K562 (cell line): ENCODE results near the gene SNX33. TPM values are rescaled to one million over a fixed set of nuclear protein-coding genes. Genes with fewer than 3 reads are reported as not detected.

Source experiments
- ATAC-seq: fragments of 200-7000 bp; cut with Tn5 transposase; 3 replicates; pipeline ENCODE4 v1.9.1; 2020; ENCODE audit warnings: moderate library complexity
- BruUV-seq: library from RNA; stranded (reverse); fragments of 400-500 nt; replicated peaks from 2 replicates; lab custom pipeline; 2021; lab: Mats Ljungman, UMichigan
- CTCF ChIA-PET: fragments of 300-600 bp; formaldehyde crosslinking; extraction: SDS; loops from one replicate; lab custom pipeline; 2021; ENCODE audit warnings: low intra/inter-chr PET ratio; lab: Yijun Ruan, JAX
- POLR2A ChIA-PET: fragments of 300-600, 350-650 bp; sonication (Branson Sonifier 250); formaldehyde crosslinking; extraction: SDS; loops from one replicate; lab custom pipeline; 2021; ENCODE audit warnings: antibody characterized with exemption, inconsistent platforms; lab: Yijun Ruan, JAX
- DNase-seq, 4 experiments: peaks; one replicate each; pipeline versions ENCODE4 v3.0.0 to v3.0.0-alpha.2; 2011 to 2018; ENCODE audit warnings: low spot score in 3 of 4, mixed read lengths in 3 of 4; ENCODE audit errors: extremely low read depth in 1 of 4
- FAIRE-seq: peaks from 2 replicates; lab custom pipeline; 2011; peaks lifted over from hg19 to GRCh38; lab: Jason Lieb, UNC
- H2AFZ ChIP-seq: 2 replicates; pipeline ENCODE4 v1.6.0; 2011; ENCODE audit warnings: low read depth, low read length, control low read depth, inconsistent platforms
- H3K27ac ChIP-seq: fragments of 200-600 bp; 3 replicates; pipeline ENCODE4 v1.8.0; 2011; ENCODE audit warnings: low read depth, mild to moderate bottlenecking, control low read depth, inconsistent platforms, low read length, moderate library complexity, mixed read lengths; ENCODE audit errors: extremely low read depth
- H3K27me3 ChIP-seq, 2 experiments: fragments of 300-600 bp in 1 of 2; 2 replicates in 1 of 2; 3 replicates in 1 of 2; pipeline versions ENCODE4 v1.6.0 to v1.8.0; 2011; ENCODE audit warnings: inconsistent platforms in 2 of 2, low read length in 2 of 2, mild to moderate bottlenecking in 1 of 2, mixed read lengths in 1 of 2, moderate library complexity in 1 of 2; ENCODE audit not compliant: control insufficient read depth in 2 of 2, insufficient read depth in 2 of 2
- H3K36me3 ChIP-seq: fragments of 300-600 bp; 3 replicates; pipeline ENCODE4 v1.8.0; 2011; ENCODE audit warnings: mild to moderate bottlenecking, low read length, inconsistent platforms; ENCODE audit not compliant: control insufficient read depth, insufficient read depth
- H3K4me1 ChIP-seq, 2 experiments: fragments of 200-600 bp in 1 of 2; replicated peaks in 1 of 2; 2 replicates in 1 of 2; 3 replicates in 1 of 2; pipeline versions ENCODE4 v1.5.1 to v1.8.0; 2011; ENCODE audit warnings: inconsistent platforms in 2 of 2, low read length in 2 of 2, mild to moderate bottlenecking in 1 of 2, mixed read lengths in 1 of 2, moderate library complexity in 1 of 2; ENCODE audit not compliant: control insufficient read depth in 2 of 2, insufficient read depth in 2 of 2
- H3K4me2 ChIP-seq: 2 replicates; pipeline ENCODE4 v1.6.1; 2011; ENCODE audit warnings: low read length, control low read depth, inconsistent platforms, mixed read lengths; ENCODE audit not compliant: insufficient read depth
- H3K4me3 ChIP-seq: fragments of 200-600 bp; sonication (generic), shearing (Covaris generic); 2 replicates; pipeline ENCODE4 v1.5.1; 2016; ENCODE audit warnings: control low read depth, inconsistent platforms
- H3K79me2 ChIP-seq: fragments of 200-600 bp; 3 replicates; pipeline ENCODE4 v1.8.0; 2011; ENCODE audit warnings: low read length, inconsistent platforms; ENCODE audit not compliant: control insufficient read depth, insufficient read depth
- H3K9ac ChIP-seq, 2 experiments: 2 replicates each; pipeline versions ENCODE4 v1.6.0 to v1.6.1; 2011; ENCODE audit warnings: low read depth in 2 of 2, low read length in 2 of 2, control low read depth in 1 of 2, inconsistent platforms in 1 of 2, mild to moderate bottlenecking in 1 of 2, mixed read lengths in 1 of 2; ENCODE audit not compliant: insufficient read depth in 1 of 2
- H3K9me1 ChIP-seq: one replicate; pipeline ENCODE4 v1.6.0; 2011; ENCODE audit warnings: inconsistent platforms, mild to moderate bottlenecking, low read length, moderate library complexity; ENCODE audit not compliant: control insufficient read depth, insufficient read depth
- H3K9me3 ChIP-seq: replicated peaks from 2 replicates; pipeline ENCODE4 v1.5.1; 2011; ENCODE audit warnings: low read depth, low read length, inconsistent platforms; ENCODE audit not compliant: control insufficient read depth, insufficient read depth
- H4K20me1 ChIP-seq: replicated peaks from 2 replicates; pipeline ENCODE4 v1.6.1; 2011; ENCODE audit warnings: low read length, inconsistent platforms, mixed read lengths; ENCODE audit not compliant: control insufficient read depth, insufficient read depth
- CHCHD3 ChIP-seq: fragments of 250-450 bp; sonication (Bioruptor Pico); IDR thresholded peaks from 2 replicates; pipeline ENCODE4 v2.1.2; 2022; ENCODE audit warnings: mild to moderate bottlenecking
- CSDE1 ChIP-seq, 2 experiments: fragments of 450-650 bp; IDR thresholded peaks; 2 replicates each; pipeline ENCODE4 v1.6.1; 2016; ENCODE audit warnings: mild to moderate bottlenecking in 1 of 2
- ID3 ChIP-seq, 2 experiments: fragments of 250-450 bp in 1 of 2; fragments of 450-650 bp in 1 of 2; sonication (Bioruptor Pico) in 1 of 2; IDR thresholded peaks; 2 replicates each; pipeline versions ENCODE4 v1.6.1 to v1.8.0; 2016 to 2021; ENCODE audit warnings: mild to moderate bottlenecking in 2 of 2, moderate library complexity in 2 of 2, missing compliant biosample characterization in 1 of 2, missing genetic modification characterization in 1 of 2
- JUN ChIP-seq, 2 experiments: sonication (generic) in 1 of 2; formaldehyde crosslinking in 1 of 2; IDR thresholded peaks; 2 replicates each; pipeline versions ENCODE4 v1.6.1 to v1.8.0; 2012 to 2022; ENCODE audit warnings: borderline replicate concordance in 2 of 2, mild to moderate bottlenecking in 2 of 2, improper control_type of control experiment in 1 of 2, low read depth in 1 of 2, low read length in 1 of 2, missing genetic modification reagents in 1 of 2
- NCOA1 ChIP-seq: fragments of 450-650 bp; IDR thresholded peaks from 2 replicates; pipeline ENCODE4 v1.6.1; 2016; ENCODE audit warnings: low read depth
- NFYB ChIP-seq: IDR thresholded peaks from 2 replicates; pipeline ENCODE4 v1.6.1; 2011; ENCODE audit warnings: mild to moderate bottlenecking, moderate library complexity; ENCODE audit not compliant: insufficient read length; ENCODE audit errors: extremely low read depth
- NR3C1 ChIP-seq: sonication (generic); formaldehyde crosslinking; IDR thresholded peaks from 2 replicates; pipeline ENCODE4 v1.8.1; 2022; ENCODE audit warnings: missing genetic modification reagents
- POLR2H ChIP-seq: IDR thresholded peaks from 2 replicates; pipeline ENCODE4 v1.6.1; 2016; ENCODE audit warnings: missing genetic modification characterization, low read depth, mild to moderate bottlenecking, control low read depth, missing compliant biosample characterization, moderate library complexity
- PPARD ChIP-seq: fragments of 250-450 bp; sonication (Bioruptor Pico); IDR thresholded peaks from 2 replicates; pipeline ENCODE4 v1.8.0; 2022; ENCODE audit warnings: inconsistent platforms, mild to moderate bottlenecking, moderate library complexity
- RFX7 ChIP-seq: fragments of 250-450 bp; sonication (Bioruptor Pico); IDR thresholded peaks from 2 replicates; pipeline ENCODE4 v1.5.1; 2021; ENCODE audit warnings: mild to moderate bottlenecking
- SIN3B ChIP-seq: fragments of 450-650 bp; IDR thresholded peaks from 2 replicates; pipeline ENCODE4 v1.6.1; 2017; ENCODE audit warnings: low read depth, mild to moderate bottlenecking, moderate library complexity
- SMAD3 ChIP-seq: fragments of 450-650 bp; formaldehyde crosslinking; conservative IDR thresholded peaks from 2 replicates; pipeline ENCODE4 v1.4.0; 2020; ENCODE audit warnings: mild to moderate bottlenecking
- ZBTB7A ChIP-seq: IDR thresholded peaks from 2 replicates; pipeline ENCODE4 v1.6.1; 2011; ENCODE audit warnings: low read depth, mild to moderate bottlenecking, low read length, moderate library complexity, borderline replicate concordance; ENCODE audit not compliant: control insufficient read depth
- ZNF644 ChIP-seq: fragments of 200-800 bp; sonication (Bioruptor generic); IDR thresholded peaks from 2 replicates; pipeline ENCODE4 v1.6.1; 2016; ENCODE audit warnings: low read depth, missing genetic modification characterization, missing compliant biosample characterization
- WGBS: fragments of 100-300 bp; shearing (Covaris generic); methylation state at CpG from one replicate; pipeline ENCODE4 v1.1.6; 2016; ENCODE audit warnings: low coverage, mixed read lengths; ENCODE audit not compliant: insufficient coverage; ENCODE audit errors: missing lambda C conversion rate; 5-methylcytosine and 5-hydroxymethylcytosine counted together
- in situ Hi-C: fragments of 300-500 bp; cut with MboI; formaldehyde crosslinking; loops from 4 replicates; pipeline ENCODE4 v1.15.0; 2018; ENCODE audit warnings: inconsistent platforms, mixed read lengths
- intact Hi-C: fragments of 100-400 bp; cut with micrococcal nuclease; formaldehyde crosslinking; loops from 2 replicates; pipeline ENCODE4 v1.14.2; 2022
- polyA plus RNA-seq, 8 experiments: library from polyadenylated mRNA; depleted of rRNA in 4 of 8; stranded (reverse) in 5 of 8; unstranded in 3 of 8; fragments of >200 nt; fragmentation: Nextera tagmentation in 2 of 8; fragmentation: Illumina TruSeq in 1 of 8; extraction: Ambion mirVana in 2 of 8; extraction: Trizol in 1 of 8; gene quantifications; 2 replicates each; pipeline versions ENCODE4 v1.2.1 to v1.2.3, GENCODE V29; 2011 to 2014; ENCODE audit warnings: inconsistent platforms in 1 of 8, missing spikeins in 1 of 8
- total RNA-seq, 7 experiments: library from RNA; depleted of rRNA in 6 of 7; stranded (reverse); fragments of >200 nt in 6 of 7; fragmentation: Illumina TruSeq in 2 of 7; extraction: Trizol in 2 of 7; gene quantifications; 2 replicates each; pipeline versions ENCODE4 v1.2.1 to v1.2.3, GENCODE V29; 2011 to 2021; ENCODE audit warnings: low replicate concordance in 1 of 7
- TF ChIP-seq, protein P1 (sequence below): sonication (generic); formaldehyde crosslinking; IDR thresholded peaks from 2 replicates; pipeline ENCODE4 v1.8.0; 2022; ENCODE audit warnings: missing genetic modification reagents, mild to moderate bottlenecking, moderate library complexity, borderline replicate concordance

Gene SNX33
- total and polyA plus RNA-seq, 9 of the 15 experiments (the other 6 are each of a cell fraction or from before 2014, with no cell fraction given), result 1.4 to 14.1 (median 8.2) TPM

- Histone ChIP-seq H3K36me3 (peaks cover 37% of the 10 kb centered on the region), H3K79me2 (peaks cover 50% of the 10 kb centered on the region), H3K4me2 (no peak overlapping the region), H2AFZ (no peak overlapping the region), H3K27ac (no peak overlapping the region), H3K4me3 (no peak overlapping the region), H3K9me3 (no peaks in the 10 kb centered on the region), H3K9me1 (no peaks in the 10 kb centered on the region), H4K20me1 (0 out of 2 replicates have a peak, but pooled peaks cover 4% of the 10 kb centered on the region), H3K4me1 (peaks cover 34 to 46% of the 10 kb centered on the region in 2 experiments), H3K9ac (no peak overlapping the region), H3K27me3 (no peaks in the 10 kb centered on the region)
- WGBS, result 37% methylated on average over 3 of the region's 4 CpGs
- no peak for DNase-seq
- CTCF ChIA-PET, result no interaction called here
- TF ChIP-seq CHCHD3, result no peak
- no peak for TF ChIP-seq NR3C1
- TF ChIP-seq RFX7 (CRISPR knock-in tag), result no peak
- no peak for TF ChIP-seq PPARD (CRISPR knock-in tag)
- TF ChIP-seq ZNF644 (tag), result no peak
- TF ChIP-seq, protein P1, sequence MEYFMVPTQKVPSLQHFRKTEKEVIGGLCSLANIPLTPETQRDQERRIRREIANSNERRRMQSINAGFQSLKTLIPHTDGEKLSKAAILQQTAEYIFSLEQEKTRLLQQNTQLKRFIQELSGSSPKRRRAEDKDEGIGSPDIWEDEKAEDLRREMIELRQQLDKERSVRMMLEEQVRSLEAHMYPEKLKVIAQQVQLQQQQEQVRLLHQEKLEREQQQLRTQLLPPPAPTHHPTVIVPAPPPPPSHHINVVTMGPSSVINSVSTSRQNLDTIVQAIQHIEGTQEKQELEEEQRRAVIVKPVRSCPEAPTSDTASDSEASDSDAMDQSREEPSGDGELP (CRISPR knock-in tag), result no peak
- TF ChIP-seq JUN (IDR thresholded peaks at IDR 0.05; ENCODE audit: borderline replicate concordance, low read depth, low read length), result no peak
- TF ChIP-seq JUN (CRISPR knock-in tag; IDR thresholded peaks at IDR 0.05; ENCODE audit: borderline replicate concordance), result no peak
- TF ChIP-seq NFYB, result no peak
- no peak for TF ChIP-seq POLR2H
- TF ChIP-seq CSDE1 (IDR thresholded peaks at IDR 0.05), result no peak
- TF ChIP-seq ID3 (CRISPR knock-in tag; IDR thresholded peaks at IDR 0.05), result no peak
- TF ChIP-seq ID3 (tag; IDR thresholded peaks at IDR 0.05), result no peak
- no peak for TF ChIP-seq SIN3B
- no peak for TF ChIP-seq NCOA1
- no peak for TF ChIP-seq SMAD3 (CRISPR knock-in tag)
- no peak for TF ChIP-seq ZBTB7A
- no peak for ATAC-seq
- POLR2A ChIA-PET, result interaction anchor here (0.6 to 1.4 kb wide), 4 partner anchors 17 to 286 kb away, joined by 3 to 4 read pairs (median 4); partner anchors contain the start of gene MAN2C1
- no TSS peak for BruUV-seq
- intact Hi-C loops, result no loop called here
- no peak for FAIRE-seq
- in situ Hi-C loops, result no loop called here
Measured at GRCh38 chr15:75654201-75654907, 6.6 kb downstream of the SNX33 start.
